Neural progenitor cell (in vitro differentiated cells): ENCODE data around the gene COL26A1. TPM values are rescaled to one million over a fixed set of nuclear protein-coding genes. Genes with fewer than 3 reads are reported as not detected.
A peak's percentile ranks its signal among the peaks of the same experiment; 100 is the strongest.
"Not testable (repeated sequence)": the region's sequence is repeated elsewhere in the genome, so short reads cannot be mapped to it uniquely, and the experiment has no call there.

Experiments
- DNase-seq: peaks from one replicate; pipeline ENCODE4 v3.0.0-alpha.2; 2016; ENCODE audit warnings: low spot score
- H2AFZ ChIP-seq: fragments of 200-600 bp; sonication (generic); replicated peaks from 2 replicates; pipeline ENCODE4 v1.6.1; 2016; ENCODE audit warnings: antibody characterized with exemption
- H3F3A ChIP-seq: fragments of 200-600 bp; sonication (generic); 2 replicates; pipeline ENCODE4 v1.6.1; 2016; ENCODE audit warnings: antibody characterized with exemption, low read depth
- H3K27ac ChIP-seq: fragments of 200-600 bp; sonication (generic); 2 replicates; pipeline ENCODE4 v1.5.1; 2016; ENCODE audit warnings: mild to moderate bottlenecking
- H3K27me3 ChIP-seq: fragments of 200-600 bp; sonication (generic); 2 replicates; pipeline ENCODE4 v1.6.1; 2016; ENCODE audit warnings: mild to moderate bottlenecking, moderate library complexity
- H3K36me3 ChIP-seq: fragments of 200-600 bp; sonication (generic); 2 replicates; pipeline ENCODE4 v1.5.1; 2016
- H3K4me1 ChIP-seq: fragments of 200-600 bp; sonication (generic); 2 replicates; pipeline ENCODE4 v1.6.1; 2016; ENCODE audit warnings: mixed run types
- H3K4me2 ChIP-seq: fragments of 200-600 bp; sonication (generic); 2 replicates; pipeline ENCODE4 v1.6.1; 2016
- H3K4me3 ChIP-seq: fragments of 200-600 bp; sonication (generic); 2 replicates; pipeline ENCODE4 v1.5.1; 2016
- H3K79me2 ChIP-seq: fragments of 200-600 bp; sonication (generic); 2 replicates; pipeline ENCODE4 v1.6.1; 2016; ENCODE audit warnings: low read depth
- H3K9ac ChIP-seq: fragments of 200-600 bp; sonication (generic); 2 replicates; pipeline ENCODE4 v1.6.1; 2016
- H3K9me3 ChIP-seq: fragments of 200-600 bp; sonication (generic); 2 replicates; pipeline ENCODE4 v1.5.1; 2016; ENCODE audit warnings: low read depth
- H4K20me1 ChIP-seq: fragments of 200-600 bp; sonication (generic); 2 replicates; pipeline ENCODE4 v1.6.1; 2016; ENCODE audit warnings: low read depth
- H3K27ac Mint-ChIP-seq: 3 replicates; pipeline ENCODE4 v1.8.0; 2021; ENCODE audit warnings: mixed read lengths
- H3K27me3 Mint-ChIP-seq: 2 replicates; pipeline ENCODE4 v1.8.0; 2022; ENCODE audit warnings: low read depth, mild to moderate bottlenecking, inconsistent platforms, moderate library complexity, mixed read lengths; ENCODE audit not compliant: insufficient read depth
- H3K36me3 Mint-ChIP-seq: 3 replicates; pipeline ENCODE4 v1.8.0; 2021; ENCODE audit warnings: mixed read lengths
- H3K4me1 Mint-ChIP-seq: 3 replicates; pipeline ENCODE4 v1.8.0; 2021; ENCODE audit warnings: mixed read lengths
- H3K4me3 Mint-ChIP-seq: 3 replicates; pipeline ENCODE4 v1.8.0; 2021; ENCODE audit warnings: mild to moderate bottlenecking, moderate library complexity, mixed read lengths
- H3K9me3 Mint-ChIP-seq: 3 replicates; pipeline ENCODE4 v1.8.0; 2020; ENCODE audit warnings: mixed read lengths
- EZH2 ChIP-seq: fragments of 200-600 bp; sonication (generic); IDR thresholded peaks from 2 replicates; pipeline ENCODE4 v1.6.1; 2017; ENCODE audit warnings: antibody characterized with exemption, mild to moderate bottlenecking, moderate library complexity
- EZH2phosphoT487 ChIP-seq: fragments of 200-600 bp; sonication (generic); IDR thresholded peaks from 2 replicates; pipeline ENCODE4 v1.6.1; 2017; ENCODE audit warnings: antibody characterized with exemption
- total RNA-seq: library from RNA; depleted of rRNA; stranded (reverse); fragments of >200 nt; gene quantifications from 2 replicates; pipeline ENCODE4 v1.2.3, GENCODE V29; 2015; ENCODE audit warnings: low replicate concordance
- TF ChIP-seq, protein P1 (sequence below): fragments of 200-600 bp; sonication (generic); IDR thresholded peaks from 2 replicates; pipeline ENCODE4 v1.5.1; 2017; ENCODE audit warnings: antibody characterized with exemption, mild to moderate bottlenecking

Gene COL26A1
- total RNA-seq, 1 donor from 2014 or later: 26.7 TPM

DNA sequence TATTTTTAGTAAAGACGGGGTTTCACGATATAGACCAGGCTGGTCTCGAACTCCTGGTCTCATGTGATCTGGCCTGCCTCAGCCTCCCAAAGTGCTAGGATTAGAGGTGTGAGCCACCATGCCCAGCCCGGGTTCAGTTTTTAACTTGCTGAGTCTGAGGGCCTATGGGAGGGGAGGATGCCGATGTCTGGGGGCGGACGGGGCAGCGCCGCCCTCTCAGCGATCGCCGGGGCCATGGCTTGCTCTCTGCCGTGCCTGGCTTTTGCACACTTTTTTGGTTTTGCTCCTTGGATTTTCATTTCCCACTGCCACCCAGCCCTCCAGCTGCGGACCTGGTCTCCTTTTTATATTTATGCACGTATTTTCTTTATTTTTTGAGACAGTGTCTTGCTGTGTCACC is 15.2 kb upstream of the COL26A1 start:
- Histone ChIP-seq H3K27ac (no peak overlapping the region), H3F3A (peaks cover 5% of the 10 kb centered on the region), H2AFZ (no peak overlapping the region), H3K9me3 (no peaks in the 10 kb centered on the region), H3K27me3 (no peaks in the 10 kb centered on the region), H3K79me2 (no peaks in the 10 kb centered on the region), H3K4me2 (no peak overlapping the region), H3K9ac (no peak overlapping the region), H3K36me3 (no peaks in the 10 kb centered on the region), H3K4me3 (no peak overlapping the region), H4K20me1 (no peaks in the 10 kb centered on the region), H3K4me1 (no peaks in the 10 kb centered on the region)
- Mint-ChIP-seq H3K27me3 (peaks cover 2% of the 10 kb centered on the region), H3K4me1 (peaks cover 3% of the 10 kb centered on the region), H3K9me3 (no peaks in the 10 kb centered on the region), H3K27ac (peak overlapping the region; percentile 51), H3K36me3 (peaks cover 2% of the 10 kb centered on the region), H3K4me3 (no peak overlapping the region)
- TF ChIP-seq EZH2phosphoT487: no peak
- TF ChIP-seq, protein P1, sequence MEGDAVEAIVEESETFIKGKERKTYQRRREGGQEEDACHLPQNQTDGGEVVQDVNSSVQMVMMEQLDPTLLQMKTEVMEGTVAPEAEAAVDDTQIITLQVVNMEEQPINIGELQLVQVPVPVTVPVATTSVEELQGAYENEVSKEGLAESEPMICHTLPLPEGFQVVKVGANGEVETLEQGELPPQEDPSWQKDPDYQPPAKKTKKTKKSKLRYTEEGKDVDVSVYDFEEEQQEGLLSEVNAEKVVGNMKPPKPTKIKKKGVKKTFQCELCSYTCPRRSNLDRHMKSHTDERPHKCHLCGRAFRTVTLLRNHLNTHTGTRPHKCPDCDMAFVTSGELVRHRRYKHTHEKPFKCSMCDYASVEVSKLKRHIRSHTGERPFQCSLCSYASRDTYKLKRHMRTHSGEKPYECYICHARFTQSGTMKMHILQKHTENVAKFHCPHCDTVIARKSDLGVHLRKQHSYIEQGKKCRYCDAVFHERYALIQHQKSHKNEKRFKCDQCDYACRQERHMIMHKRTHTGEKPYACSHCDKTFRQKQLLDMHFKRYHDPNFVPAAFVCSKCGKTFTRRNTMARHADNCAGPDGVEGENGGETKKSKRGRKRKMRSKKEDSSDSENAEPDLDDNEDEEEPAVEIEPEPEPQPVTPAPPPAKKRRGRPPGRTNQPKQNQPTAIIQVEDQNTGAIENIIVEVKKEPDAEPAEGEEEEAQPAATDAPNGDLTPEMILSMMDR: no peak
- no peak for TF ChIP-seq EZH2
- DNase-seq: no peak

GRCh38 chr7:101348456-101349067 is 14.1 kb upstream of the COL26A1 start:
- not testable (repeated sequence) for H3K27me3 Mint-ChIP-seq, H3K27me3 ChIP-seq, H3K36me3 Mint-ChIP-seq, DNase-seq, H3K4me3 ChIP-seq, H3K9ac ChIP-seq, H3K9me3 ChIP-seq, H3K4me2 ChIP-seq, H3K36me3 ChIP-seq, H3K4me1 ChIP-seq, H3K4me1 Mint-ChIP-seq, H4K20me1 ChIP-seq, H3K9me3 Mint-ChIP-seq, H3K79me2 ChIP-seq, H3K27ac Mint-ChIP-seq, H2AFZ ChIP-seq, H3K4me3 Mint-ChIP-seq, H3F3A ChIP-seq, H3K27ac ChIP-seq

DNA sequence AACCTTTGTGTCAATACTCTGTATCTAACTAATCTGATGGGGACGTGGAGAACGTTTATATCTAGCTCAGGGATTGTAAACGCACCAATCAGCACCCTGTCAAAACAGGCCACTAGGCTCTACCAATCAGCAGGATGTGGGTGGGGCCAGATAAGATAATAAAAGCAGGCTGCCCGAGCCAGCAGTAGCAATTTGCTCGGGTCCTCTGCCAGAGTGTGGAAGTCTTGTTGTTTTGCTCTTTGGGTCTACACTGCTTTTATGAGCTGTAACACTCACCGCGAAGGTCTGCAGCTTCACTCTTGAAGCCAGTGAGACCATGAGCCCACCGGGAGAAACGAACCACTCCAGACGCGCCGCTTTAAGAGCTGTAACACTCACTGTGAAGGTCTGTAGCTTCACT is 13.4 kb upstream of the COL26A1 start:
- H3K4me1 ChIP-seq, H3K79me2 ChIP-seq, H3K4me3 Mint-ChIP-seq, H3K9ac ChIP-seq, H3K9me3 ChIP-seq, H3K9me3 Mint-ChIP-seq, DNase-seq, H2AFZ ChIP-seq, H3K4me3 ChIP-seq, H3K36me3 ChIP-seq, H3K27ac ChIP-seq, H3K27me3 ChIP-seq, H4K20me1 ChIP-seq, H3K27me3 Mint-ChIP-seq, H3K4me2 ChIP-seq, H3K36me3 Mint-ChIP-seq, H3K4me1 Mint-ChIP-seq, H3F3A ChIP-seq: not testable (repeated sequence)
- peak overlapping the region; percentile 91 for H3K27ac Mint-ChIP-seq

- no peaks in the 10 kb centered on the region for H3K4me1 ChIP-seq
- H3K9ac ChIP-seq: no peak overlapping the region
- no peaks in the 10 kb centered on the region for H3K9me3 ChIP-seq
- H3K27ac ChIP-seq: no peak overlapping the region
- H4K20me1 ChIP-seq: no peaks in the 10 kb centered on the region
- Mint-ChIP-seq H3K27me3 (peaks cover 4% of the 10 kb centered on the region), H3K36me3 (peaks cover 2% of the 10 kb centered on the region), H3K27ac (no peak overlapping the region), H3K4me1 (peaks cover 4% of the 10 kb centered on the region), H3K4me3 (no peak overlapping the region), H3K9me3 (no peaks in the 10 kb centered on the region)
- H3K79me2 ChIP-seq: no peaks in the 10 kb centered on the region
- TF ChIP-seq EZH2 (no peak), EZH2phosphoT487 (no peak)
- TF ChIP-seq, protein P1: no peak
- DNase-seq: no peak
- H3K4me2 ChIP-seq: no peak overlapping the region
- H3K4me3 ChIP-seq: no peak overlapping the region
- H3F3A ChIP-seq: peaks cover 5% of the 10 kb centered on the region
- no peaks in the 10 kb centered on the region for H3K36me3 ChIP-seq
- no peak overlapping the region for H2AFZ ChIP-seq
- no peaks in the 10 kb centered on the region for H3K27me3 ChIP-seq
Measured at GRCh38 chr7:101352920-101353308, 9.8 kb upstream of the COL26A1 start.
